ENCODE results near the gene GRID1. TPM values are rescaled to one million over a fixed set of nuclear protein-coding genes. Genes with fewer than 3 reads are reported as not detected.

The GRID1 gene
- total RNA-seq, 1 donor from 2014 or later: 0.22 TPM

DNA sequence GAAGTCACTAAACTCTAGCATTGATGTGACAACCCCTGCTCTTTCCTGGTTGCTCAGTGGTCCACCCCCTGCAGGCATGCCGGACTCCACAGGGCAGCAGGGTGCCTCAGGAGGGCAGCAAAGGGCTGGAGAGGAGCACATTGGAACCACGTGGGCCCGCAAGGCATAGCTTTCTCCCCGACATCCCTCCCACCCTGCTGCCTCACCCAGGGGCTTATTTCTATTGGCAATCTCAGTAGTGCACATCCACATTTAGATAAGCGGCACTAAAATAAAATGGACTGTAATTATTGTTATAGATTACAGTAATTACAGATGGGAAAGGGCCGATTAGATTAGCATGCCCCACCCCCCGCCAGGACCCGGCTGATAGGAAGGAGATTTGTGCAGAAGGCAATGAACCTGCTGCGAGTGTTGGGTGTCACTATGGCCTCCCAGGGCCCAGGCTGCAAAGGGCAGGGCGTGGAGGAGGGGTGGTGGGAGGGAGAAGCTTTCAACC lies 580.1 kb downstream of the GRID1 start:
- Mint-ChIP-seq H3K36me3 (ENCODE audit: insufficient read depth) (no peaks in the 10 kb centered on the region), H3K4me1 (ENCODE audit: low read depth) (no peaks in the 10 kb centered on the region), H3K9me3 (ENCODE audit: low read depth) (no peaks in the 10 kb centered on the region), H3K4me3 (ENCODE audit: low read depth) (no peak overlapping the region), H3K27me3 (peaks cover 18% of the 10 kb centered on the region), H3K27ac (no peak overlapping the region)
- TF ChIP-seq, protein P1, sequence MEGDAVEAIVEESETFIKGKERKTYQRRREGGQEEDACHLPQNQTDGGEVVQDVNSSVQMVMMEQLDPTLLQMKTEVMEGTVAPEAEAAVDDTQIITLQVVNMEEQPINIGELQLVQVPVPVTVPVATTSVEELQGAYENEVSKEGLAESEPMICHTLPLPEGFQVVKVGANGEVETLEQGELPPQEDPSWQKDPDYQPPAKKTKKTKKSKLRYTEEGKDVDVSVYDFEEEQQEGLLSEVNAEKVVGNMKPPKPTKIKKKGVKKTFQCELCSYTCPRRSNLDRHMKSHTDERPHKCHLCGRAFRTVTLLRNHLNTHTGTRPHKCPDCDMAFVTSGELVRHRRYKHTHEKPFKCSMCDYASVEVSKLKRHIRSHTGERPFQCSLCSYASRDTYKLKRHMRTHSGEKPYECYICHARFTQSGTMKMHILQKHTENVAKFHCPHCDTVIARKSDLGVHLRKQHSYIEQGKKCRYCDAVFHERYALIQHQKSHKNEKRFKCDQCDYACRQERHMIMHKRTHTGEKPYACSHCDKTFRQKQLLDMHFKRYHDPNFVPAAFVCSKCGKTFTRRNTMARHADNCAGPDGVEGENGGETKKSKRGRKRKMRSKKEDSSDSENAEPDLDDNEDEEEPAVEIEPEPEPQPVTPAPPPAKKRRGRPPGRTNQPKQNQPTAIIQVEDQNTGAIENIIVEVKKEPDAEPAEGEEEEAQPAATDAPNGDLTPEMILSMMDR (IDR thresholded peaks at IDR 0.05; ENCODE audit: unreplicated experiment): peak; percentile 52
- DNase-seq (ENCODE audit: low spot score, unreplicated experiment): no peak

DNA sequence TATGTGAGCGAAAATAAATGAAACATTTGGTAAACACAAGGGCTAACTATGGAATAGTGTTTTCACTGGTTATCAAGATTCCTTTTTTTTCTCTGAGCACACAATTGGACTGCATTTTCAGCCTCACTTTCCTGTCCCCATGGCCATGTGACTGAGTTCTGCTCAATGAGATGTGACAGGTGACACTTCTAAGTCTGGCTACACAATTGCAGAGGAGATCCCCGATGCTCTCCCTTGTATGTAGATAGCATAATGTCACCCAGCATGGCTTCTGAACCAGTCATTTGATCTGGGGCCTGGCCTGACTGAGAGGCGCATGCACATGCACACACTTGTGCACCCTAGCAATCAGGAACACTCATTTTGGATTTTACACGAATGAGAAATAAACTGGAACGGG lies 581.8 kb downstream of the GRID1 start:
- Mint-ChIP-seq H3K4me3 (ENCODE audit: low read depth) (no peak overlapping the region), H3K4me1 (ENCODE audit: low read depth) (no peaks in the 10 kb centered on the region), H3K27me3 (peaks cover 17% of the 10 kb centered on the region), H3K9me3 (ENCODE audit: low read depth) (no peaks in the 10 kb centered on the region), H3K27ac (no peak overlapping the region), H3K36me3 (ENCODE audit: insufficient read depth) (no peaks in the 10 kb centered on the region)
- DNase-seq (ENCODE audit: low spot score, unreplicated experiment): no peak
- TF ChIP-seq, protein P1 (IDR thresholded peaks at IDR 0.05; ENCODE audit: unreplicated experiment): no peak

GRCh38 chr10:85781404-85781803 lies 585.2 kb downstream of the GRID1 start:
- no peaks in the 10 kb centered on the region for H3K4me1 Mint-ChIP-seq (ENCODE audit: low read depth)
- H3K9me3 Mint-ChIP-seq (ENCODE audit: low read depth): no peaks in the 10 kb centered on the region
- H3K36me3 Mint-ChIP-seq (ENCODE audit: insufficient read depth): no peaks in the 10 kb centered on the region
- H3K4me3 Mint-ChIP-seq (ENCODE audit: low read depth): no peak overlapping the region
- H3K27me3 Mint-ChIP-seq: peaks cover 18% of the 10 kb centered on the region
- no peak for DNase-seq (ENCODE audit: low spot score, unreplicated experiment)
- H3K27ac Mint-ChIP-seq: no peak overlapping the region
- TF ChIP-seq, protein P1 (IDR thresholded peaks at IDR 0.05; ENCODE audit: unreplicated experiment): no peak

DNA sequence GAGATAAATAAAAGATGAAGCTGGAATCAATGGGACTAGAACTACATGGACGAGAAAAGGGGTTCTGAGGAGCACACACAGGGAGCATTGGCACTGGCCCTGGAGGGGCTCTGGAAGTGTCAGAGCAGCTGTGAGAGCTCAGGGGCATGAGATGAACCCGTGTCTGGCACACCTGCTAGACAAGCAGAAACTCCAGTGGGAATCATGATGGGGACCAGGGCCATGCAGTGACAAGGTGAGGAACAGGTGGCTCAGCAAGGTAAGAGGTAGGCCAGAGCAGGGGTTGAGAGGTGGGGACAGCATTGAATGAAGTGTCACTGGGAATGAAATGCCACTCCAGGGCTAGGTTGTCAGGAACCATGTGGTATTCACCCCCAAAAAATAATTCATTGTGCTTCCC lies 588.5 kb downstream of the GRID1 start:
- Mint-ChIP-seq H3K27me3 (peaks cover 14% of the 10 kb centered on the region), H3K4me1 (ENCODE audit: low read depth) (no peaks in the 10 kb centered on the region), H3K36me3 (ENCODE audit: insufficient read depth) (no peaks in the 10 kb centered on the region), H3K27ac (peak overlapping the region; percentile 13), H3K4me3 (ENCODE audit: low read depth) (no peak overlapping the region), H3K9me3 (ENCODE audit: low read depth) (peaks cover 2% of the 10 kb centered on the region)
- TF ChIP-seq, protein P1 (IDR thresholded peaks at IDR 0.05; ENCODE audit: unreplicated experiment): no peak
- no peak for DNase-seq (ENCODE audit: low spot score, unreplicated experiment)

GRCh38 chr10:85767891-85768290 lies 598.7 kb downstream of the GRID1 start:
- TF ChIP-seq, protein P1 (IDR thresholded peaks at IDR 0.05; ENCODE audit: unreplicated experiment): no peak
- H3K4me3 Mint-ChIP-seq (ENCODE audit: low read depth): no peak overlapping the region
- peaks cover 11% of the 10 kb centered on the region for H3K9me3 Mint-ChIP-seq (ENCODE audit: low read depth)

More at GRCh38 chr10:85767891-85768290, 598.7 kb downstream of the GRID1 start:
- Mint-ChIP-seq H3K27me3 (no peaks in the 10 kb centered on the region), H3K36me3 (ENCODE audit: insufficient read depth) (no peaks in the 10 kb centered on the region), H3K27ac (no peak overlapping the region), H3K4me1 (ENCODE audit: low read depth) (no peaks in the 10 kb centered on the region)
- no peak for DNase-seq (ENCODE audit: low spot score, unreplicated experiment)

Measured in progenitor cell of endocrine pancreas (in vitro differentiated cells).